Measurements from ENCODE around the gene PLEKHO1.
"Not testable (repeated sequence)": the region's sequence is repeated elsewhere in the genome, so short reads cannot be mapped to it uniquely, and the experiment has no call there.

Gene PLEKHO1

GRCh38 chr1:150196417-150196816 is 46.7 kb downstream of the PLEKHO1 start:
- Histone ChIP-seq H3K4me2 (ENCODE audit: low read length) (no peak overlapping the region), H3K9me2 (replicated peaks; ENCODE audit: control insufficient read depth, low read length) (no peaks in the 10 kb centered on the region), H3F3A (ENCODE audit: control insufficient read depth, insufficient read depth) (no peaks in the 10 kb centered on the region), H3K9me3 (ENCODE audit: control insufficient read depth, insufficient read depth, low read length) (no peaks in the 10 kb centered on the region), H3K4me1 (ENCODE audit: control insufficient read depth, low read length) (no peaks in the 10 kb centered on the region), H3K79me2 (ENCODE audit: control insufficient read depth, low read length) (no peaks in the 10 kb centered on the region), H4K20me1 (ENCODE audit: control insufficient read depth, insufficient read depth, low read depth, low read length) (no peaks in the 10 kb centered on the region), H3K4me3 (ENCODE audit: low read length) (no peak overlapping the region), H3K27me3 (ENCODE audit: control insufficient read depth, low read length) (peaks cover 9% of the 10 kb centered on the region), H3K36me3 (ENCODE audit: control insufficient read depth, low read length) (no peaks in the 10 kb centered on the region), H3K27ac (ENCODE audit: low read depth, low read length) (no peak overlapping the region)
- TF ChIP-seq EZH2phosphoT487 (IDR thresholded peaks at IDR 0.05; ENCODE audit: borderline replicate concordance, low read length) (no peak), CTCF (IDR thresholded peaks at IDR 0.05; ENCODE audit: low read depth, low read length, poor library complexity, severe bottlenecking) (no peak)

- no peak overlapping the region for H3K27ac ChIP-seq (ENCODE audit: low read depth, low read length)
- TF ChIP-seq CTCF (IDR thresholded peaks at IDR 0.05; ENCODE audit: low read depth, low read length, poor library complexity, severe bottlenecking) (no peak), EZH2phosphoT487 (IDR thresholded peaks at IDR 0.05; ENCODE audit: borderline replicate concordance, low read length) (no peak)
These were observed 57.7 kb downstream of the PLEKHO1 start for GRCh38 chr1:150207281-150207971.

GRCh38 chr1:150208460-150208859 is 58.7 kb downstream of the PLEKHO1 start:
- H3K4me3 ChIP-seq (ENCODE audit: low read length); H3K4me1 ChIP-seq (ENCODE audit: control insufficient read depth, low read length); H3K36me3 ChIP-seq (ENCODE audit: control insufficient read depth, low read length); H3K27ac ChIP-seq (ENCODE audit: low read depth, low read length); H3F3A ChIP-seq (ENCODE audit: control insufficient read depth, insufficient read depth); H3K79me2 ChIP-seq (ENCODE audit: control insufficient read depth, low read length); H3K4me2 ChIP-seq (ENCODE audit: low read length); H4K20me1 ChIP-seq (ENCODE audit: control insufficient read depth, insufficient read depth, low read depth, low read length); H3K9me2 ChIP-seq (replicated peaks; ENCODE audit: control insufficient read depth, low read length); H3K27me3 ChIP-seq (ENCODE audit: control insufficient read depth, low read length); H3K9me3 ChIP-seq (ENCODE audit: control insufficient read depth, insufficient read depth, low read length): not testable (repeated sequence)

More at GRCh38 chr1:150207281-150207971, 57.7 kb downstream of the PLEKHO1 start:
- Histone ChIP-seq H3K9me3 (ENCODE audit: control insufficient read depth, insufficient read depth, low read length) (no peaks in the 10 kb centered on the region), H3K4me1 (ENCODE audit: control insufficient read depth, low read length) (no peaks in the 10 kb centered on the region), H3K4me2 (ENCODE audit: low read length) (no peak overlapping the region), H3K4me3 (ENCODE audit: low read length) (no peak overlapping the region), H3K9me2 (replicated peaks; ENCODE audit: control insufficient read depth, low read length) (no peaks in the 10 kb centered on the region), H3K36me3 (ENCODE audit: control insufficient read depth, low read length) (no peaks in the 10 kb centered on the region), H3K27me3 (ENCODE audit: control insufficient read depth, low read length) (peaks cover 4% of the 10 kb centered on the region; the same call in 1 of the 2 replicates), H3F3A (ENCODE audit: control insufficient read depth, insufficient read depth) (no peaks in the 10 kb centered on the region), H4K20me1 (ENCODE audit: control insufficient read depth, insufficient read depth, low read depth, low read length) (no peaks in the 10 kb centered on the region), H3K79me2 (ENCODE audit: control insufficient read depth, low read length) (no peaks in the 10 kb centered on the region)
